ENCODE measurements around the gene CACNG1.

- TF ChIP-seq CTCF (conservative IDR thresholded peaks at IDR 0.05) (no peak), ZFX (IDR thresholded peaks at IDR 0.05) (no peak)
Observed at GRCh38 chr17:67017910-67018309, 26.4 kb upstream of the CACNG1 start.

Data from C4-2B (cell line).